Neural progenitor cell (in vitro differentiated cells): ENCODE data around the gene TMEM269. TPM values are rescaled to one million over a fixed set of nuclear protein-coding genes. Genes with fewer than 3 reads are reported as not detected.
"Not testable (repeated sequence)": the region's sequence is repeated elsewhere in the genome, so short reads cannot be mapped to it uniquely, and the experiment has no call there.

Experiments
- DNase-seq: peaks from one replicate; pipeline ENCODE4 v3.0.0-alpha.2; 2016; ENCODE audit warnings: low spot score
- H2AFZ ChIP-seq: fragments of 200-600 bp; sonication (generic); replicated peaks from 2 replicates; pipeline ENCODE4 v1.6.1; 2016; ENCODE audit warnings: antibody characterized with exemption
- H3F3A ChIP-seq: fragments of 200-600 bp; sonication (generic); 2 replicates; pipeline ENCODE4 v1.6.1; 2016; ENCODE audit warnings: antibody characterized with exemption, low read depth
- H3K27ac ChIP-seq: fragments of 200-600 bp; sonication (generic); 2 replicates; pipeline ENCODE4 v1.5.1; 2016; ENCODE audit warnings: mild to moderate bottlenecking
- H3K27me3 ChIP-seq: fragments of 200-600 bp; sonication (generic); 2 replicates; pipeline ENCODE4 v1.6.1; 2016; ENCODE audit warnings: mild to moderate bottlenecking, moderate library complexity
- H3K36me3 ChIP-seq: fragments of 200-600 bp; sonication (generic); 2 replicates; pipeline ENCODE4 v1.5.1; 2016
- H3K4me1 ChIP-seq: fragments of 200-600 bp; sonication (generic); 2 replicates; pipeline ENCODE4 v1.6.1; 2016; ENCODE audit warnings: mixed run types
- H3K4me2 ChIP-seq: fragments of 200-600 bp; sonication (generic); 2 replicates; pipeline ENCODE4 v1.6.1; 2016
- H3K4me3 ChIP-seq: fragments of 200-600 bp; sonication (generic); 2 replicates; pipeline ENCODE4 v1.5.1; 2016
- H3K79me2 ChIP-seq: fragments of 200-600 bp; sonication (generic); 2 replicates; pipeline ENCODE4 v1.6.1; 2016; ENCODE audit warnings: low read depth
- H3K9ac ChIP-seq: fragments of 200-600 bp; sonication (generic); 2 replicates; pipeline ENCODE4 v1.6.1; 2016
- H3K9me3 ChIP-seq: fragments of 200-600 bp; sonication (generic); 2 replicates; pipeline ENCODE4 v1.5.1; 2016; ENCODE audit warnings: low read depth
- H4K20me1 ChIP-seq: fragments of 200-600 bp; sonication (generic); 2 replicates; pipeline ENCODE4 v1.6.1; 2016; ENCODE audit warnings: low read depth
- H3K27ac Mint-ChIP-seq: 3 replicates; pipeline ENCODE4 v1.8.0; 2021; ENCODE audit warnings: mixed read lengths
- H3K27me3 Mint-ChIP-seq: 2 replicates; pipeline ENCODE4 v1.8.0; 2022; ENCODE audit warnings: low read depth, mild to moderate bottlenecking, inconsistent platforms, moderate library complexity, mixed read lengths; ENCODE audit not compliant: insufficient read depth
- H3K36me3 Mint-ChIP-seq: 3 replicates; pipeline ENCODE4 v1.8.0; 2021; ENCODE audit warnings: mixed read lengths
- H3K4me1 Mint-ChIP-seq: 3 replicates; pipeline ENCODE4 v1.8.0; 2021; ENCODE audit warnings: mixed read lengths
- H3K4me3 Mint-ChIP-seq: 3 replicates; pipeline ENCODE4 v1.8.0; 2021; ENCODE audit warnings: mild to moderate bottlenecking, moderate library complexity, mixed read lengths
- H3K9me3 Mint-ChIP-seq: 3 replicates; pipeline ENCODE4 v1.8.0; 2020; ENCODE audit warnings: mixed read lengths
- EZH2 ChIP-seq: fragments of 200-600 bp; sonication (generic); IDR thresholded peaks from 2 replicates; pipeline ENCODE4 v1.6.1; 2017; ENCODE audit warnings: antibody characterized with exemption, mild to moderate bottlenecking, moderate library complexity
- EZH2phosphoT487 ChIP-seq: fragments of 200-600 bp; sonication (generic); IDR thresholded peaks from 2 replicates; pipeline ENCODE4 v1.6.1; 2017; ENCODE audit warnings: antibody characterized with exemption
- total RNA-seq: library from RNA; depleted of rRNA; stranded (reverse); fragments of >200 nt; gene quantifications from 2 replicates; pipeline ENCODE4 v1.2.3, GENCODE V29; 2015; ENCODE audit warnings: low replicate concordance
- TF ChIP-seq, protein P1 (sequence below): fragments of 200-600 bp; sonication (generic); IDR thresholded peaks from 2 replicates; pipeline ENCODE4 v1.5.1; 2017; ENCODE audit warnings: antibody characterized with exemption, mild to moderate bottlenecking

TMEM269 gene
- total RNA-seq, 1 donor from 2014 or later: 0.47 TPM

DNA sequence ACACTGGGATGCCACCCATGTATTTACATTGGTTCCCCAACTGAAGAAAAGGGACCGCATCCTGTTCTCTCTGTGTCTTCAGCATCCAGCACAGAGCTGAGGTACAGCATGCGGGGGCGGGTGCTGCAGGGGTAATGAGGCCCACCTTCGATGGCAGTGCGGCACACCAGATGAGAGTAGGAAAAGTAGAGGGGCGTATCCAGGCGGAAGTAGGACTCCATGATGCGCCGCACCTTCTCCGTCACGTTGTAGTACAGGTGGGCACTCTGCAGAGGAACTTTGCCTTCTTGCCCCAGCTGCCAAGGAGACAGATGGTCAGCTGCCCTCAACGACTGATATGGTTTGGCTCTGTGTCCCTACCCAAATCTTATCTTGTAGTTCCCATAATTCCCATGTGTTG is 34.8 kb upstream of the TMEM269 start:
- TF ChIP-seq EZH2: no peak
- TF ChIP-seq EZH2phosphoT487: no peak
- TF ChIP-seq, protein P1, sequence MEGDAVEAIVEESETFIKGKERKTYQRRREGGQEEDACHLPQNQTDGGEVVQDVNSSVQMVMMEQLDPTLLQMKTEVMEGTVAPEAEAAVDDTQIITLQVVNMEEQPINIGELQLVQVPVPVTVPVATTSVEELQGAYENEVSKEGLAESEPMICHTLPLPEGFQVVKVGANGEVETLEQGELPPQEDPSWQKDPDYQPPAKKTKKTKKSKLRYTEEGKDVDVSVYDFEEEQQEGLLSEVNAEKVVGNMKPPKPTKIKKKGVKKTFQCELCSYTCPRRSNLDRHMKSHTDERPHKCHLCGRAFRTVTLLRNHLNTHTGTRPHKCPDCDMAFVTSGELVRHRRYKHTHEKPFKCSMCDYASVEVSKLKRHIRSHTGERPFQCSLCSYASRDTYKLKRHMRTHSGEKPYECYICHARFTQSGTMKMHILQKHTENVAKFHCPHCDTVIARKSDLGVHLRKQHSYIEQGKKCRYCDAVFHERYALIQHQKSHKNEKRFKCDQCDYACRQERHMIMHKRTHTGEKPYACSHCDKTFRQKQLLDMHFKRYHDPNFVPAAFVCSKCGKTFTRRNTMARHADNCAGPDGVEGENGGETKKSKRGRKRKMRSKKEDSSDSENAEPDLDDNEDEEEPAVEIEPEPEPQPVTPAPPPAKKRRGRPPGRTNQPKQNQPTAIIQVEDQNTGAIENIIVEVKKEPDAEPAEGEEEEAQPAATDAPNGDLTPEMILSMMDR: no peak
- Histone ChIP-seq H3K9ac (no peak overlapping the region), H3K79me2 (no peaks in the 10 kb centered on the region), H3F3A (no peaks in the 10 kb centered on the region), H4K20me1 (no peaks in the 10 kb centered on the region), H3K4me1 (no peaks in the 10 kb centered on the region), H2AFZ (no peak overlapping the region), H3K9me3 (no peaks in the 10 kb centered on the region), H3K27ac (no peak overlapping the region), H3K4me2 (no peak overlapping the region), H3K36me3 (peaks cover 9% of the 10 kb centered on the region), H3K27me3 (no peaks in the 10 kb centered on the region), H3K4me3 (no peak overlapping the region)
- H3K9me3 Mint-ChIP-seq: peaks cover 12% of the 10 kb centered on the region
- DNase-seq: no peak
- H3K4me1 Mint-ChIP-seq: no peaks in the 10 kb centered on the region
- peak overlapping the region; percentile 39 for H3K4me3 Mint-ChIP-seq
- peaks cover 66% of the 10 kb centered on the region for H3K36me3 Mint-ChIP-seq
- no peak overlapping the region for H3K27ac Mint-ChIP-seq
- peaks cover 2% of the 10 kb centered on the region for H3K27me3 Mint-ChIP-seq

DNA sequence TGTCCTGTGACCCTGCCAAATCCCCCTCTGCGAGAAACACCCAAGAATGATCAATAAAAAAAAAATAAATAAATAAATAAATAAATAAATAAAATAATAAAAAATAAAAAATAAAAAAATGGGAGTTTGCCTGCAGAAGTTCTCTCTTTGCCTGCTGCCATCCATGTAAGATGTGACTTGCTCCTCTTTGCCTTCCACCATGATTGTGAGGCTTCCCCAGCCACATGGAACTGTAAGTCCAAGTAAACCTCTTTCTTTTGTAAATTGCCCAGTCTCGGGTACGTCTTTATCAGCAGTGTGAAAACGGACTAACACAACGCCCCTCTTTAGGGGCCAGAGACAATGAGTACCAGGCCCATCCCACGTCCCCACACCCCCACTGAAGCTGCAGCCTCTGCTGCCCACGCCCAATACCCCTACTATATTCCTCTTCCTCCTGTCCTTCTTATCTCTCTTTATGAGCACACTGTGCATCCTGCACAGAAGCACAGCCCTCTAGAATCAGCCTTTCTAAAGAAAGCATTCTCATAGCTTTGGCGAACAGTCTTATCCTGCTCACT is 33.2 kb upstream of the TMEM269 start:
- H3K27me3 Mint-ChIP-seq: not testable (repeated sequence)

DNA sequence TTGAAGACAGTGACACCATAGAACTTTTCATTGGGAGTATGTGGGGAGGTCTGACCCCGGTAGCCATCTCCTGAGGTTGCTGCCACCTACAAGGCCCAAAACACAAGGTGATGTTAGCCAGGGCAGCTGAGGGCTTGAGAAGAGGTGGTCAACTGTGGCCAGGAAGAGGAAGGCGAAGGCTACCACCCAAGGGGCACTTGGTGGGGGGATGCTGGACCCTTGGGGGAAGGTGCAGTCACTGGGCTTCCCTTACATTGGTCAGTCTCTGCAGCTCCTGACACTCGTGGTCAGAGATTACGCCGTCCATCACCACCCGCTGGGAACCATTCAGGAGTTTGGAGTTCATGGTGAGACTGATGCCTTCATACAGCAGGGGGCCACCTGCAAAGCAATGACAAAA is 32.5 kb upstream of the TMEM269 start:
- Histone ChIP-seq H3K4me3 (no peak overlapping the region), H3K27me3 (no peaks in the 10 kb centered on the region), H3K36me3 (peaks cover 15% of the 10 kb centered on the region), H3F3A (no peaks in the 10 kb centered on the region), H4K20me1 (no peaks in the 10 kb centered on the region), H2AFZ (no peak overlapping the region), H3K9ac (no peak overlapping the region), H3K4me1 (no peaks in the 10 kb centered on the region), H3K27ac (no peak overlapping the region), H3K9me3 (no peaks in the 10 kb centered on the region), H3K4me2 (no peak overlapping the region), H3K79me2 (no peaks in the 10 kb centered on the region)
- DNase-seq: no peak
- Mint-ChIP-seq H3K36me3 (peaks cover 62% of the 10 kb centered on the region), H3K27ac (no peak overlapping the region), H3K27me3 (peaks cover 2% of the 10 kb centered on the region), H3K4me3 (no peak overlapping the region), H3K9me3 (peaks cover 12% of the 10 kb centered on the region), H3K4me1 (no peaks in the 10 kb centered on the region)
- TF ChIP-seq EZH2phosphoT487: no peak
- TF ChIP-seq, protein P1: no peak

More for the DNA sequence above, 33.2 kb upstream of the TMEM269 start:
- H2AFZ ChIP-seq, H3K4me3 ChIP-seq, H3K9me3 ChIP-seq, H3K4me3 Mint-ChIP-seq, H3F3A ChIP-seq, H3K4me1 ChIP-seq, H4K20me1 ChIP-seq, H3K27me3 ChIP-seq, H3K27ac ChIP-seq, H3K27ac Mint-ChIP-seq, H3K4me2 ChIP-seq, H3K79me2 ChIP-seq, H3K4me1 Mint-ChIP-seq, DNase-seq, H3K9ac ChIP-seq: not testable (repeated sequence)
- peaks cover 12% of the 10 kb centered on the region for H3K9me3 Mint-ChIP-seq
- H3K36me3 Mint-ChIP-seq: peaks cover 62% of the 10 kb centered on the region
- peaks cover 15% of the 10 kb centered on the region for H3K36me3 ChIP-seq

DNA sequence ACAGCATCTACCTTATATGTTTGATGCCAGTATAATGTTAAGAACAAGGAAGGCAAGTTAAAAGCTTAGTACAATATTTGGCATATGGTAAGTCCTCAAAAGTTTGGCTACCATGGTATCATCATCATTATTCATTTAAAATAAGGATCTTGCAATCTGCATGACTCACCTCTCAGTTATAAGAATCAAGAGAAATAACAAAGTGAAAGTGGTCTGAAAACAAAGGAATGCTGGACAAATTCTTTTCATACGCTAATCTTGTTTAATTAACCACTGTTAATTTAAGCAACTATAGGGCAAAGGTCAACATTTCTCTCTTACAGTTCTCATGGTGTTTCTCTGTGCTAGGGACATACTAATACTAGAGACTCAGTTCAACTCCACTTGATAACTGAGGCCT is 31.7 kb upstream of the TMEM269 start:
- TF ChIP-seq, protein P1: no peak
- TF ChIP-seq EZH2 (no peak), EZH2phosphoT487 (no peak)
- Mint-ChIP-seq H3K27ac (no peak overlapping the region), H3K36me3 (peaks cover 59% of the 10 kb centered on the region), H3K4me1 (no peaks in the 10 kb centered on the region), H3K9me3 (peaks cover 12% of the 10 kb centered on the region), H3K27me3 (peaks cover 2% of the 10 kb centered on the region), H3K4me3 (no peak overlapping the region)
- no peaks in the 10 kb centered on the region for H3K27me3 ChIP-seq
- no peaks in the 10 kb centered on the region for H3F3A ChIP-seq
- no peak overlapping the region for H3K4me2 ChIP-seq
- no peaks in the 10 kb centered on the region for H3K79me2 ChIP-seq
- H3K36me3 ChIP-seq: peaks cover 15% of the 10 kb centered on the region
- no peak overlapping the region for H3K4me3 ChIP-seq
- DNase-seq: no peak
- no peaks in the 10 kb centered on the region for H3K9me3 ChIP-seq
- H3K27ac ChIP-seq: no peak overlapping the region
- no peak overlapping the region for H2AFZ ChIP-seq
- no peak overlapping the region for H3K9ac ChIP-seq
- H3K4me1 ChIP-seq: no peaks in the 10 kb centered on the region
- no peaks in the 10 kb centered on the region for H4K20me1 ChIP-seq
